Heart right ventricle (tissue), 16 donors: ENCODE measurements around the gene MAGED1. TPM values are rescaled to one million over a fixed set of nuclear protein-coding genes. Genes with fewer than 3 reads are reported as not detected.

Experiments used
- ATAC-seq, 8 donors: fragments of 200-7000 bp; cut with Tn5 transposase; one replicate each; pipeline ENCODE4 v1.9.1; 2020; ENCODE audit warnings: mild to moderate bottlenecking in 8 of 8, moderate library complexity in 8 of 8, moderate number of reproducible peaks in 1 of 8
- DNase-seq, 2 donors: peaks; one replicate each; pipeline ENCODE4 v3.0.0-alpha.2; 2020
- H3K27ac ChIP-seq, 10 donors: fragments of 200-600 bp; sonication (generic) in 2 of 10; one replicate each; pipeline versions ENCODE4 v1.5.0 to v1.8.0; 2020 to 2022; ENCODE audit warnings: mild to moderate bottlenecking in 3 of 10
- H3K27me3 ChIP-seq, 7 donors: fragments of 200-600 bp; one replicate each; pipeline ENCODE4 v1.8.0; 2021 to 2022; ENCODE audit warnings: mild to moderate bottlenecking in 2 of 7
- H3K36me3 ChIP-seq, 9 donors: fragments of 200-600 bp; sonication (generic) in 1 of 9; one replicate each; pipeline versions ENCODE4 v1.5.0 to v1.8.0; 2020 to 2022; ENCODE audit warnings: mild to moderate bottlenecking in 2 of 9
- H3K4me1 ChIP-seq, 9 donors: fragments of 200-600 bp; sonication (generic) in 1 of 9; one replicate each; pipeline versions ENCODE4 v1.5.0 to v1.8.0; 2020 to 2022; ENCODE audit warnings: mild to moderate bottlenecking in 4 of 9
- H3K4me3 ChIP-seq, 10 donors: fragments of 200-600 bp; sonication (generic) in 2 of 10; one replicate each; pipeline versions ENCODE4 v1.5.0 to v1.8.0; 2020 to 2022; ENCODE audit warnings: mild to moderate bottlenecking in 7 of 10, moderate library complexity in 2 of 10
- H3K9me3 ChIP-seq, 11 donors: fragments of 200-600 bp in 10 of 11; sonication (generic) in 2 of 11; one replicate each; pipeline versions ENCODE4 v1.5.0 to v1.8.0; 2013 to 2022; ENCODE audit warnings: mild to moderate bottlenecking in 2 of 11, control low read depth in 1 of 11, moderate library complexity in 1 of 11
- CTCF ChIP-seq, 9 donors: fragments of 200-600 bp; sonication (generic) in 2 of 9; IDR thresholded peaks; one replicate each; pipeline versions ENCODE4 v1.5.0 to v1.8.0; 2021 to 2022; ENCODE audit warnings: antibody characterized with exemption in 9 of 9, mild to moderate bottlenecking in 5 of 9, moderate library complexity in 1 of 9
- WGBS, 2 donors: extraction: QIAGEN DNeasy Blood & Tissue Kit; methylation state at CpG; one replicate each; pipeline ENCODE4 v1.1.7; 2013; ENCODE audit warnings: inconsistent platforms in 1 of 2; 5-methylcytosine and 5-hydroxymethylcytosine counted together
- intact Hi-C, 10 donors: fragments of 100-400 bp; cut with DNase I; formaldehyde crosslinking; loops; one replicate each; pipeline versions ENCODE4 v1.11.1 to v1.14.2; 2022
- polyA plus RNA-seq, 2 donors: library from polyadenylated mRNA; stranded (reverse); fragments of 200-250 nt; gene quantifications; one replicate each; pipeline ENCODE4 v1.2.3, GENCODE V29; 2013
- total RNA-seq, 10 donors: library from RNA; stranded (reverse); fragmentation: NEBNext Ultra II Directional in 3 of 10; extraction: Animal tissue kit (Norgen Biotek cat#: 25700) in 3 of 10; gene quantifications; one replicate each; pipeline versions ENCODE4 v1.2.1 to v1.2.4, GENCODE V29; 2021 to 2023
- donor health status: Arrhythmogenic right ventricular cardiomyopathy.
- donor health status: ischemic (EF 13 %, LVEDD 7.1; RV severe dilation, severe dysfunction).
- donor health status: healthy with polysubstance abuse.
- donor health status: DM: no; HTN: yes; CAD: no.
- donor health status: DM: no; HTN: no; CAD: no.
- donor health status: ischemic (EF 25% LVEDD 6.9; RV normal size, moderate dysfunction).
- donor health status: ischemic (EF 25% LVEDD 5.7; RV mildly dilated, moderate dysfunction).
- donor health status: healthy.
- donor health status: DM: yes; HTN: yes; CAD: no.
- donor health status: Ischemic cardiomyopathy.
- donor health status: ischemic (EF 35%, LVEDD 5.7; RV mildly dilated, moderate dysfunction).
- donor health status: nonischemic (EF 11% LVEDD 7.7; RV severe dilation, severe dysfunction).
- donor health status: DM: yes; HTN: yes; CAD: no.
- donor health status: PGD.
- donor health status: ischemic (EF 29% LVEDD 5.4; RV normal size, mild dysfunction).
- donor health status: nonischemic (EF 23%, LVEDD 6.1; RV moderate dilation, normal function).

The MAGED1 gene
- total and polyA plus RNA-seq, 12 donors = 13.8 to 103 (median 81.1) TPM

DNA sequence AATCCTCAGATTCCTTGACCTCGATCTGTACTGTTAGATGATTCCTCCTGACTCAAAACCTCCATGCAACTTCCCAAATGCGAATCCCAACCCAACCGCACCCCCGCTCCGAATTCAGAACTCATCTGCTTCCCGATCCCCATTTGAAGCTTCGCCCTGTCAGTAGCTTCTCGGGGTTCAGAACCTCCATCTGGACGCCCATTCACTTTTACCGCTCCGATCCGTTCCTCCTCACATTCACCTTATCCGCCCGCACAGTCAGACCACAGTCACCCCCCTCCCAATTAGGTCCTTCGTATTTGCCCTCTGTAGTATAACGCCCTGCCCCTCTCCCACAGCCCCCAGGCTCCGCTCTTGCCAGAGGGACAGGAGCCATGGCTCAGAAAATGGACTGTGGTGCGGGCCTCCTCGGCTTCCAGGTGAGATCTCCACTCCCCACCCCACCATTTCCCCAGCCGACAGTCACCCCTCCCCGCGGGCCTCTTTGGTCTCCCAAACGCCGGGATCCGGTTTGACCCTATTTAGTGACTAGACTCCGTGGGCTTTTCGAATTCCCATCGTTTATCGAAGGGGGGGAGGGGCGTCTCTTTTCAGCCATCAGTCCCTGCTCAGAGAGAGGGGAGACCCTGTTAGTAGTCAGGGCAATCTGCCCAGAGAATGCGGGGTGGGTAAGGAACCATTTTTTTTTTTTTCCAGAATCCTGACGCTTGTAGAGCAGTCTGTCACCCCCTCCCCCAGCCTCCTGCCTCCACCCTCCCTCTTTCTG is 691 bp downstream of the MAGED1 start:
- no peaks in the 10 kb centered on the region for H3K27me3 ChIP-seq
- H3K4me1 ChIP-seq = peaks cover 0 to 29% (median 0%) of the 10 kb centered on the region in 9 donors
- ATAC-seq (peak in 7 of 8 donors; percentile 2 to 35 (median 23)), DNase-seq (peak in 1 of 2 donors; percentile 32)
- H3K36me3 ChIP-seq = peaks cover 0 to 30% (median 0%) of the 10 kb centered on the region in 9 donors
- intact Hi-C loops = no loop called here
- peaks cover 0 to 4% (median 0%) of the 10 kb centered on the region in 11 donors for H3K9me3 ChIP-seq
- H3K4me3 ChIP-seq = peak overlapping the region; percentile 32 to 75 (median 61)
- peak overlapping the region in 8 of 10 donors; percentile 37 to 83 (median 78) for H3K27ac ChIP-seq
- TF ChIP-seq CTCF (IDR thresholded peaks at IDR 0.05) = no peak
- WGBS, 2 donors = 0% methylated on average over 27 to 32 of the region's 32 CpGs

- Histone ChIP-seq H3K36me3 (peaks cover 0 to 37% (median 0%) of the 10 kb centered on the region in 9 donors), H3K4me1 (peaks cover 0 to 29% (median 0%) of the 10 kb centered on the region in 9 donors), H3K4me3 (peak overlapping the region; percentile 14 to 75 (median 61)), H3K9me3 (peaks cover 0 to 4% (median 0%) of the 10 kb centered on the region in 11 donors), H3K27ac (peak overlapping the region in 7 of 10 donors; percentile 15 to 83 (median 78)), H3K27me3 (no peaks in the 10 kb centered on the region)
- TF ChIP-seq CTCF (IDR thresholded peaks at IDR 0.05) = no peak
- intact Hi-C loops = no loop called here
- peak; percentile 10 to 12 for DNase-seq
- ATAC-seq = peak in 7 of 8 donors; percentile 2 to 42 (median 21)
- WGBS, 2 donors = 7 to 16% methylated on average over 18 to 25 of the region's 25 CpGs
Measured at GRCh38 chrX:51894697-51895336, 1.4 kb downstream of the MAGED1 start.

DNA sequence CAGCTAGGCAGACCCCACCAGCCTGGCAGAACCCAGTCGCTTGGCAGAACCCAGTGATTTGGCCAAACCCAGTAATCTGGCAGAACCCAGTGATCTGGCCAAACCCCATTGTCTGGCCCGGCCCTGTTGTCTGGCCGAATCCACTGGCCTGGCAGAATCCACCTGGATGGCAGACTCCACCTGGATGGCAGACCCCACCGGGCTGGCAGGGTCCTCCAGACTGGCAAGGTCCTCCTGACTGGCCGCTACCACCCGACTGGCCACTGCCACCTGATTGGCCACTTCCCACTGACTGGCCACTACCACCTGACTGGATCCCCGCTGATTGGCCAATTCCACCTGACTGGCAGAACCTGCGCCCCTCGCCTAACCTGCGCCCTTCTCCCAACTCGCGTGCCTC is 3.2 kb downstream of the MAGED1 start:
- no peak for TF ChIP-seq CTCF (IDR thresholded peaks at IDR 0.05)
- no peak overlapping the region for H3K4me3 ChIP-seq
- H3K27me3 ChIP-seq = no peaks in the 10 kb centered on the region
- no peak for ATAC-seq
- 94 to 98% methylated on average over 11 to 12 of the region's 12 CpGs for WGBS, 2 donors
- H3K27ac ChIP-seq = no peak overlapping the region
- no peak for DNase-seq
- peaks cover 0 to 55% (median 0%) of the 10 kb centered on the region in 9 donors for H3K36me3 ChIP-seq
- peaks cover 0 to 4% (median 0%) of the 10 kb centered on the region in 11 donors for H3K9me3 ChIP-seq
- peaks cover 0 to 27% (median 0%) of the 10 kb centered on the region in 9 donors for H3K4me1 ChIP-seq
- intact Hi-C loops = no loop called here

DNA sequence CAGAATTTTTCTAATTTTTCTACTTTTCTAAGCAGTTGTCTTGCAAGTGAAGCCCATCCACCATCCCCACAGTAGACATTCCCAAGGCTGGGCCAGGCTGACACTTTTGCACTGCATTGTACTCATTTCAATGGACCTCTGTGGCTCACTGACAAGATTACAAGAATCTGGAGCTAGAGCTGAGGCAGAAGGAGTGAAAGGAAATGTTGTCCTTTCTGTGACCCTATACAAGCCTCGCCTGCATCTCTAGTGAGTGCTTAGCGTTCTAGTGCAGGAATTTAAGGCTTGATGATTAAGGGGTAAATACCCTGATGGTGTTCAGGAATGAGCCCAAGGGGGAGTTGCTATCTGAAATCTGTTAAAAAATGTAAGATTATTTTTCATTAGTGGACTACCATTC is 6.3 kb downstream of the MAGED1 start:
- Histone ChIP-seq H3K9me3 (no peaks in the 10 kb centered on the region), H3K27ac (no peak overlapping the region), H3K36me3 (peaks cover 0 to 63% (median 0%) of the 10 kb centered on the region in 9 donors), H3K27me3 (no peaks in the 10 kb centered on the region), H3K4me1 (peaks cover 0 to 12% (median 0%) of the 10 kb centered on the region in 9 donors), H3K4me3 (no peak overlapping the region)
- 47 to 57% methylated on average over 2 of the region's 2 CpGs for WGBS, 2 donors
- DNase-seq (no peak), ATAC-seq (no peak)
- intact Hi-C loops = no loop called here
- TF ChIP-seq CTCF (IDR thresholded peaks at IDR 0.05) = no peak
